Liver (tissue), 9 donors: ENCODE results near the gene NOD1. TPM values are rescaled to one million over a fixed set of nuclear protein-coding genes. Genes with fewer than 3 reads are reported as not detected.

Source experiments
- DNase-seq: peaks from one replicate; pipeline ENCODE4 v3.0.0-alpha.2; 2017; ENCODE audit warnings: low spot score
- H3K27ac ChIP-seq, 2 donors: one replicate each; pipeline ENCODE4 v1.7.0; 2013; ENCODE audit warnings: inconsistent platforms in 2 of 2, low read length in 2 of 2, control low read depth in 1 of 2, low read depth in 1 of 2, mild to moderate bottlenecking in 1 of 2
- H3K27me3 ChIP-seq, 4 donors: one replicate each; pipeline versions ENCODE4 v1.6.1 to v1.7.0; 2013; ENCODE audit warnings: low read length in 3 of 4, inconsistent platforms in 1 of 4, mild to moderate bottlenecking in 1 of 4, moderate library complexity in 1 of 4; ENCODE audit not compliant: control insufficient read depth in 4 of 4, insufficient read depth in 4 of 4
- H3K36me3 ChIP-seq, 4 donors: one replicate each; pipeline versions ENCODE4 v1.6.1 to v1.7.0; 2013; ENCODE audit warnings: low read length in 3 of 4, mild to moderate bottlenecking in 3 of 4, low read depth in 1 of 4, moderate library complexity in 1 of 4; ENCODE audit not compliant: control insufficient read depth in 4 of 4, insufficient read depth in 3 of 4
- H3K4me1 ChIP-seq, 4 donors: one replicate each; pipeline versions ENCODE4 v1.6.1 to v1.7.0; 2013; ENCODE audit warnings: low read length in 3 of 4, mild to moderate bottlenecking in 3 of 4, moderate library complexity in 1 of 4; ENCODE audit not compliant: control insufficient read depth in 4 of 4, insufficient read depth in 4 of 4
- H3K4me3 ChIP-seq, 3 donors: one replicate each; pipeline versions ENCODE4 v1.6.1 to v1.7.0; 2013; ENCODE audit warnings: low read length in 3 of 3, control low read depth in 1 of 3, low read depth in 1 of 3, mild to moderate bottlenecking in 1 of 3
- H3K9ac ChIP-seq, 2 donors: one replicate each; pipeline ENCODE4 v1.7.0; 2013; ENCODE audit warnings: low read length in 2 of 2, mild to moderate bottlenecking in 2 of 2, moderate library complexity in 2 of 2, control low read depth in 1 of 2, low read depth in 1 of 2
- H3K9me3 ChIP-seq, 4 donors: one replicate each; pipeline versions ENCODE4 v1.6.1 to v1.7.0; 2013; ENCODE audit warnings: low read length in 3 of 4; ENCODE audit not compliant: control insufficient read depth in 4 of 4
- CTCF ChIP-seq: fragments of 150-350 bp; IDR thresholded peaks from 2 replicates; pipeline ENCODE4 v1.5.1; 2017; ENCODE audit warnings: improper control_type of control experiment, low read depth, low read length; ENCODE audit not compliant: missing input control
- EGR1 ChIP-seq, 2 donors: IDR thresholded peaks; 2 replicates each; pipeline ENCODE4 v1.6.1; 2016 to 2018; ENCODE audit warnings: antibody characterized with exemption in 2 of 2, low read depth in 2 of 2
- FOXA1 ChIP-seq: IDR thresholded peaks from 2 replicates; pipeline ENCODE4 v1.6.1; 2016; ENCODE audit warnings: antibody characterized with exemption
- FOXA2 ChIP-seq: IDR thresholded peaks from 2 replicates; pipeline ENCODE4 v1.6.1; 2016; ENCODE audit warnings: antibody characterized with exemption
- GABPA ChIP-seq, 2 donors: IDR thresholded peaks in 1 of 2; conservative IDR thresholded peaks in 1 of 2; 2 replicates each; pipeline ENCODE4 v1.6.1; 2016; ENCODE audit warnings: antibody characterized with exemption in 2 of 2, mild to moderate bottlenecking in 1 of 2, moderate library complexity in 1 of 2
- HNF4A ChIP-seq, 2 donors: conservative IDR thresholded peaks; 2 replicates each; pipeline ENCODE4 v1.6.1; 2016; ENCODE audit warnings: antibody characterized with exemption in 2 of 2, mild to moderate bottlenecking in 2 of 2
- HNF4G ChIP-seq: IDR thresholded peaks from 2 replicates; pipeline ENCODE4 v1.6.1; 2016; ENCODE audit warnings: antibody characterized with exemption
- NR2F2 ChIP-seq: IDR thresholded peaks from 2 replicates; pipeline ENCODE4 v1.6.1; 2016; ENCODE audit warnings: antibody characterized with exemption
- RAD21 ChIP-seq, 2 donors: IDR thresholded peaks; 2 replicates each; pipeline ENCODE4 v1.6.1; 2016; ENCODE audit warnings: antibody characterized with exemption in 2 of 2, mild to moderate bottlenecking in 2 of 2
- REST ChIP-seq: IDR thresholded peaks from 2 replicates; pipeline ENCODE4 v1.6.1; 2016; ENCODE audit warnings: antibody characterized with exemption, mild to moderate bottlenecking
- TAF1 ChIP-seq: conservative IDR thresholded peaks from 2 replicates; pipeline ENCODE4 v1.6.1; 2016; ENCODE audit warnings: antibody characterized with exemption, mild to moderate bottlenecking
- ZBTB33 ChIP-seq: IDR thresholded peaks from 2 replicates; pipeline ENCODE4 v1.6.1; 2016; ENCODE audit warnings: antibody characterized with exemption
- WGBS: extraction: QIAGEN DNeasy Blood & Tissue Kit; methylation state at CpG from one replicate; pipeline ENCODE4 v1.1.7; 2013; 5-methylcytosine and 5-hydroxymethylcytosine counted together
- polyA plus RNA-seq, 2 donors: library from polyadenylated mRNA; stranded (reverse) in 1 of 2; unstranded in 1 of 2; fragments of 200-250 nt in 1 of 2; fragments of >200 nt in 1 of 2; fragmentation: Nextera tagmentation in 1 of 2; extraction: Ambion mirVana in 1 of 2; gene quantifications; one replicate each; pipeline versions ENCODE4 v1.2.1 to v1.2.3, GENCODE V29; 2013 to 2015
- total RNA-seq, 2 donors: library from RNA; depleted of rRNA; stranded (reverse); fragments of >200 nt; gene quantifications; one replicate each; pipeline ENCODE4 v1.2.3, GENCODE V29; 2014
- donor health status: healthy.
- donor health status: healthy.
- donor health status: healthy.
- donor health status: healthy.
- donor health status: healthy.

NOD1 gene
- total and polyA plus RNA-seq, 4 donors = 1.7 to 3.5 (median 2.0) TPM

GRCh38 chr7:30462179-30462578, 16.4 kb downstream of the NOD1 start:
- WGBS = 93% methylated on average over 1 of the region's 1 CpG
- TF ChIP-seq CTCF = no peak
- no peak for TF ChIP-seq EGR1 (IDR thresholded peaks at IDR 0.05; ENCODE audit: low read depth in 2 of 2)
- TF ChIP-seq FOXA2 = no peak
- no peak for TF ChIP-seq HNF4G
- TF ChIP-seq FOXA1 = no peak
- TF ChIP-seq NR2F2 = no peak
- TF ChIP-seq TAF1 = no peak
- TF ChIP-seq HNF4A (conservative IDR thresholded peaks at IDR 0.05) = no peak
- H3K27ac ChIP-seq = no peak overlapping the region

GRCh38 chr7:30460246-30460633, 18.3 kb downstream of the NOD1 start:
- Histone ChIP-seq H3K27me3 (no peaks in the 10 kb centered on the region), H3K36me3 (peaks cover 0 to 3% (median 1%) of the 10 kb centered on the region in 4 donors), H3K4me1 (peaks cover 0 to 5% (median 3%) of the 10 kb centered on the region in 4 donors), H3K9ac (no peak overlapping the region), H3K9me3 (no peaks in the 10 kb centered on the region), H3K4me3 (no peak overlapping the region), H3K27ac (no peak overlapping the region)
- WGBS = 75% methylated on average over 4 of the region's 4 CpGs
- no peak for TF ChIP-seq RAD21 (IDR thresholded peaks at IDR 0.05)
- no peak for TF ChIP-seq ZBTB33
- no peak for TF ChIP-seq REST
- TF ChIP-seq FOXA1 = no peak
- TF ChIP-seq CTCF = no peak
- TF ChIP-seq GABPA (IDR thresholded peaks at IDR 0.05 in 1 of 2, conservative IDR thresholded peaks at IDR 0.05 in 1 of 2) = no peak
- no peak for TF ChIP-seq NR2F2
- no peak for DNase-seq

More at GRCh38 chr7:30462179-30462578, 16.4 kb downstream of the NOD1 start:
- Histone ChIP-seq H3K9ac (no peak overlapping the region), H3K27me3 (no peaks in the 10 kb centered on the region), H3K4me3 (no peak overlapping the region), H3K4me1 (peaks cover 0 to 5% (median 3%) of the 10 kb centered on the region in 4 donors), H3K9me3 (no peaks in the 10 kb centered on the region), H3K36me3 (peaks cover 0 to 3% (median 0%) of the 10 kb centered on the region in 4 donors)
- no peak for DNase-seq
